Activated CD8-positive, alpha-beta memory T cell treated with anti-CD3 and anti-CD28 coated beads, Interleukin-2, amount 50 U/mL, for 1 hour (primary cell): ENCODE data around the gene NT5C2.
"Not testable (repeated sequence)": the region's sequence is repeated elsewhere in the genome, so short reads cannot be mapped to it uniquely, and the experiment has no call there.

ENCODE experiments used
- DNase-seq: peaks from one replicate; pipeline ENCODE4 v3.0.0-alpha.2; 2020; ENCODE audit errors: extremely low read depth

The NT5C2 gene

GRCh38 chr10:103163766-103164403 lies 29.2 kb downstream of the NT5C2 start:
- DNase-seq, result not testable (repeated sequence)

- DNase-seq, result no peak
Observed at GRCh38 chr10:103157246-103157645, 35.8 kb downstream of the NT5C2 start.

GRCh38 chr10:103155471-103156085 lies 37.5 kb downstream of the NT5C2 start:
- no peak for DNase-seq

GRCh38 chr10:103154521-103155299 lies 38.4 kb downstream of the NT5C2 start:
- DNase-seq, result no peak

- DNase-seq, result no peak
Observed at GRCh38 chr10:103153302-103154197, 39.5 kb downstream of the NT5C2 start.

GRCh38 chr10:103149991-103150622 lies 43.0 kb downstream of the NT5C2 start:
- no peak for DNase-seq

GRCh38 chr10:103147645-103148044 lies 45.4 kb downstream of the NT5C2 start:
- DNase-seq, result no peak

GRCh38 chr10:103145860-103146466 lies 47.1 kb downstream of the NT5C2 start:
- no peak for DNase-seq

GRCh38 chr10:103145046-103145445 lies 48.0 kb downstream of the NT5C2 start:
- no peak for DNase-seq

GRCh38 chr10:103144041-103144440 lies 49.0 kb downstream of the NT5C2 start:
- no peak for DNase-seq

- DNase-seq, result not testable (repeated sequence)
Observed at GRCh38 chr10:103143641-103144040, 49.4 kb downstream of the NT5C2 start.

GRCh38 chr10:103141950-103142349 lies 51.1 kb downstream of the NT5C2 start:
- no peak for DNase-seq

GRCh38 chr10:103140469-103140868 lies 52.6 kb downstream of the NT5C2 start:
- no peak for DNase-seq

- no peak for DNase-seq
Observed at GRCh38 chr10:103139803-103140202, 53.3 kb downstream of the NT5C2 start.

- DNase-seq, result not testable (repeated sequence)
Observed at GRCh38 chr10:103135168-103135567, 57.9 kb downstream of the NT5C2 start.

GRCh38 chr10:103130910-103131309 lies 62.2 kb downstream of the NT5C2 start:
- DNase-seq, result no peak

GRCh38 chr10:103130180-103130579 lies 62.9 kb downstream of the NT5C2 start:
- DNase-seq, result not testable (repeated sequence)

- no peak for DNase-seq
Observed at GRCh38 chr10:103127241-103127640, 65.8 kb downstream of the NT5C2 start.

- DNase-seq, result no peak
Observed at GRCh38 chr10:103125323-103126267, 67.5 kb downstream of the NT5C2 start.
